Peyer's patch (tissue), 4 donors: ENCODE measurements around the gene SUGCT.

Experiments used
- CTCF ChIP-seq, 6 experiments: fragments of 450-650 bp in 4 of 6; fragments of 200-600 bp in 2 of 6; sonication (generic) in 1 of 6; IDR thresholded peaks; one replicate each; pipeline ENCODE4 v1.5.1; 2017 to 2019; ENCODE audit warnings: antibody characterized with exemption in 6 of 6, mild to moderate bottlenecking in 3 of 6, moderate library complexity in 1 of 6
- POLR2A ChIP-seq, 2 donors: fragments of 450-650 bp; IDR thresholded peaks; one replicate each; pipeline ENCODE4 v1.5.1; 2017; ENCODE audit warnings: antibody characterized with exemption in 2 of 2, mild to moderate bottlenecking in 2 of 2, moderate library complexity in 2 of 2

GRCh38 chr7:40859965-40860543 lies 725.2 kb downstream of the SUGCT start:
- TF ChIP-seq CTCF (IDR thresholded peaks at IDR 0.05) (no peak), POLR2A (IDR thresholded peaks at IDR 0.05) (no peak)
